ENCODE data around the gene GPC6.
A peak's percentile ranks its signal among the peaks of the same experiment; 100 is the strongest.

The GPC6 gene

DNA sequence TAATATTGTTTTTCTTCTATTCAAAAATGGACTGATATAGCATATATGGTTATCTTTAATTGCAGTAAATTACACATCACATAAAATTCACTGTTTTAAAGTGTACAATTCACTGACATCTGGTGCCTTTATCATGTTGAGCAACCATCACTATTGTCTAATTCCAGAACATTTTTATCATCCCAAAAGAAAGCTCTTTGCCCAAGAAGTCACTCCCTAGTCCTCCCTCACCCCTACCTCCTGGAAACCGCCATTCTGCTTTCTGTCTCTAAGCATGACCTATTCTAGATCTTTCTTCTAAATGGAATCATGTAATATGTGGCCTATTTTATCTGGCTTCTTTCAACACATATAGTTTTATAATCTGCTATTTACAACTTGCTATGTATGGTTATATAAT, 727.2 kb downstream of the GPC6 start:
- no peak overlapping the region for H3K4me3 ChIP-seq (ENCODE audit: control insufficient read depth, low read depth, low read length)
- TF ChIP-seq CTCF (IDR thresholded peaks at IDR 0.05; ENCODE audit: control insufficient read depth, insufficient read depth, low read depth, low read length, missing control alignments), result no peak
- no peak for DNase-seq (ENCODE audit: low read depth)

DNA sequence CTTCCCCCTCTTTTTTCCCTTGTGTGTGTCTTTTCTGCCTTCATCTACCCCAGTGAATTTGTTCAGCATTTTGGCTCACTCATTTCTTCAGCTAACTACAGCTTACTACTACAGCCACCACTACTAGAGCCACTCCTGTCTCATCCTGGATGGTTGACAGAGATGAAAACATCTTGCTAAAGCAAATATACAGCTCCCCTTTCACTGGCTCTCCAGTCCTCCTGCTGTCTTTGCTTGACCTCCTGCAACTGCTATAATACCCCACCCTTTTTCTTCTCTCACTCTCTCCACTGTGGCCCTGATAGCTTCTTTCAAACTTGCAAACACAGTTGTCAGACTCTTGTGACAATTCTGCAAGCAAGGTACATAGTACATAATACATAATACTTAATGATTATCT, 729.3 kb downstream of the GPC6 start:
- TF ChIP-seq CTCF (IDR thresholded peaks at IDR 0.05; ENCODE audit: control insufficient read depth, insufficient read depth, low read depth, low read length, missing control alignments), result no peak
- no peak overlapping the region for H3K4me3 ChIP-seq (ENCODE audit: control insufficient read depth, low read depth, low read length)
- no peak for DNase-seq (ENCODE audit: low read depth)

GRCh38 chr13:93956426-93956825, 729.8 kb downstream of the GPC6 start:
- H3K4me3 ChIP-seq (ENCODE audit: control insufficient read depth, low read depth, low read length), result no peak overlapping the region
- DNase-seq (ENCODE audit: low read depth), result no peak
- no peak for TF ChIP-seq CTCF (IDR thresholded peaks at IDR 0.05; ENCODE audit: control insufficient read depth, insufficient read depth, low read depth, low read length, missing control alignments)

GRCh38 chr13:93957371-93957770, 730.8 kb downstream of the GPC6 start:
- no peak for DNase-seq (ENCODE audit: low read depth)
- no peak for TF ChIP-seq CTCF (IDR thresholded peaks at IDR 0.05; ENCODE audit: control insufficient read depth, insufficient read depth, low read depth, low read length, missing control alignments)
- H3K4me3 ChIP-seq (ENCODE audit: control insufficient read depth, low read depth, low read length), result no peak overlapping the region

GRCh38 chr13:93959796-93960533, 733.4 kb downstream of the GPC6 start:
- H3K4me3 ChIP-seq (ENCODE audit: control insufficient read depth, low read depth, low read length), result no peak overlapping the region
- TF ChIP-seq CTCF (IDR thresholded peaks at IDR 0.05; ENCODE audit: control insufficient read depth, insufficient read depth, low read depth, low read length, missing control alignments), result no peak
- DNase-seq (ENCODE audit: low read depth), result no peak

- TF ChIP-seq CTCF (IDR thresholded peaks at IDR 0.05; ENCODE audit: control insufficient read depth, insufficient read depth, low read depth, low read length, missing control alignments), result no peak
- peak; percentile 11 for DNase-seq (ENCODE audit: low read depth)
- no peak overlapping the region for H3K4me3 ChIP-seq (ENCODE audit: control insufficient read depth, low read depth, low read length)
These were observed 736.9 kb downstream of the GPC6 start for GRCh38 chr13:93963266-93964145.
